Gastrocnemius medialis (tissue), 4 donors: ENCODE data around the gene LNX2. TPM values are rescaled to one million over a fixed set of nuclear protein-coding genes. Genes with fewer than 3 reads are reported as not detected.
A peak's percentile ranks its signal among the peaks of the same experiment; 100 is the strongest.

Experiments
- ATAC-seq, 2 donors: fragments of 150-250 bp; one replicate each; pipeline ENCODE4 v1.9.1; 2016
- DNase-seq, 2 donors: peaks; one replicate each; pipeline ENCODE4 v3.0.0-alpha.2; 2019
- H3K27ac ChIP-seq, 4 donors: fragments of 200-600 bp; sonication (generic); 1 replicate in 1 of 4; 2 replicates in 3 of 4; pipeline ENCODE4 v1.5.1; 2016 to 2018; ENCODE audit warnings: mild to moderate bottlenecking in 2 of 4, moderate library complexity in 1 of 4
- H3K27me3 ChIP-seq, 3 donors: fragments of 200-600 bp; sonication (generic) in 2 of 3; 1 replicate in 1 of 3; 2 replicates in 2 of 3; pipeline versions ENCODE4 v1.5.1 to v1.6.0; 2016 to 2019; ENCODE audit warnings: mild to moderate bottlenecking in 1 of 3, moderate library complexity in 1 of 3
- H3K36me3 ChIP-seq, 2 donors: fragments of 200-600 bp; sonication (generic) in 1 of 2; one replicate each; pipeline ENCODE4 v1.5.1; 2017 to 2018
- H3K4me1 ChIP-seq, 2 donors: fragments of 200-600 bp; sonication (generic) in 1 of 2; one replicate each; pipeline ENCODE4 v1.5.1; 2016 to 2017; ENCODE audit warnings: mild to moderate bottlenecking in 2 of 2
- H3K4me3 ChIP-seq, 4 donors: fragments of 200-600 bp; sonication (generic) in 3 of 4; 1 replicate in 1 of 4; 2 replicates in 3 of 4; pipeline ENCODE4 v1.5.1; 2016 to 2019; ENCODE audit warnings: mild to moderate bottlenecking in 2 of 4
- H3K9me3 ChIP-seq, 3 donors: fragments of 200-600 bp; sonication (generic) in 2 of 3; 1 replicate in 1 of 3; 2 replicates in 2 of 3; pipeline ENCODE4 v1.5.1; 2016 to 2019
- POLR2A ChIP-seq, 2 donors: fragments of 450-650 bp; IDR thresholded peaks; one replicate each; pipeline ENCODE4 v1.6.1; 2017; ENCODE audit warnings: antibody characterized with exemption in 2 of 2, mild to moderate bottlenecking in 2 of 2, moderate library complexity in 2 of 2
- in situ Hi-C, 4 donors: fragments of 200-750 bp; cut with MboI; loops; one replicate each; pipeline versions ENCODE4 v1.15.0 to v1.8.0; 2017; ENCODE audit warnings: low sequenced_read_pairs in 4 of 4
- intact Hi-C: fragments of 100-400 bp; cut with DNase I; formaldehyde crosslinking; loops from one replicate; pipeline ENCODE4 v1.15.1; 2023; ENCODE audit warnings: low total_unique reads
- total RNA-seq, 4 donors: library from RNA; depleted of rRNA; stranded (reverse); fragments of >200 nt; gene quantifications; one replicate each; pipeline versions ENCODE4 v1.1.0 to v1.2.3, GENCODE V29; 2016
- TF ChIP-seq, protein P1 (sequence below), 5 experiments: fragments of 450-650 bp in 3 of 5; fragments of 200-600 bp in 2 of 5; sonication (generic) in 2 of 5; IDR thresholded peaks in 4 of 5; conservative IDR thresholded peaks in 1 of 5; 1 replicate in 4 of 5; 2 replicates in 1 of 5; pipeline ENCODE4 v1.5.1; 2016 to 2019; ENCODE audit warnings: antibody characterized with exemption in 5 of 5, mild to moderate bottlenecking in 3 of 5, moderate library complexity in 3 of 5

LNX2 gene
- total RNA-seq, 4 donors from 2014 or later, result 5.0 to 7.1 (median 6.2) TPM

GRCh38 chr13:27534108-27534980 lies 86.0 kb downstream of the LNX2 start:
- H3K27ac ChIP-seq, result no peak overlapping the region
- H3K36me3 ChIP-seq, result no peaks in the 10 kb centered on the region
- peaks cover 3 to 6% of the 10 kb centered on the region in 2 donors for H3K4me1 ChIP-seq
- ATAC-seq, result no peak
- in situ Hi-C loops, result loop anchor here in 3 of 4 donors (10.0 to 25.0 kb wide), 2 partner anchors 290 to 453 kb away; partner anchors contain the start of gene URAD (in 1 of the 3)
- H3K4me3 ChIP-seq, result no peak overlapping the region
- TF ChIP-seq, protein P1, sequence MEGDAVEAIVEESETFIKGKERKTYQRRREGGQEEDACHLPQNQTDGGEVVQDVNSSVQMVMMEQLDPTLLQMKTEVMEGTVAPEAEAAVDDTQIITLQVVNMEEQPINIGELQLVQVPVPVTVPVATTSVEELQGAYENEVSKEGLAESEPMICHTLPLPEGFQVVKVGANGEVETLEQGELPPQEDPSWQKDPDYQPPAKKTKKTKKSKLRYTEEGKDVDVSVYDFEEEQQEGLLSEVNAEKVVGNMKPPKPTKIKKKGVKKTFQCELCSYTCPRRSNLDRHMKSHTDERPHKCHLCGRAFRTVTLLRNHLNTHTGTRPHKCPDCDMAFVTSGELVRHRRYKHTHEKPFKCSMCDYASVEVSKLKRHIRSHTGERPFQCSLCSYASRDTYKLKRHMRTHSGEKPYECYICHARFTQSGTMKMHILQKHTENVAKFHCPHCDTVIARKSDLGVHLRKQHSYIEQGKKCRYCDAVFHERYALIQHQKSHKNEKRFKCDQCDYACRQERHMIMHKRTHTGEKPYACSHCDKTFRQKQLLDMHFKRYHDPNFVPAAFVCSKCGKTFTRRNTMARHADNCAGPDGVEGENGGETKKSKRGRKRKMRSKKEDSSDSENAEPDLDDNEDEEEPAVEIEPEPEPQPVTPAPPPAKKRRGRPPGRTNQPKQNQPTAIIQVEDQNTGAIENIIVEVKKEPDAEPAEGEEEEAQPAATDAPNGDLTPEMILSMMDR (IDR thresholded peaks at IDR 0.05 in 4 of 5, conservative IDR thresholded peaks at IDR 0.05 in 1 of 5), result no peak
- TF ChIP-seq POLR2A (IDR thresholded peaks at IDR 0.05), result no peak
- no peaks in the 10 kb centered on the region for H3K9me3 ChIP-seq
- intact Hi-C loops, result loop anchor here (5.0 to 10.0 kb wide), 3 partner anchors 82 to 140 kb away; partner anchors contain the start of gene MTIF3
- DNase-seq, result no peak
- no peaks in the 10 kb centered on the region for H3K27me3 ChIP-seq

- in situ Hi-C loops (loop anchor here in 3 of 4 donors (10.0 to 25.0 kb wide), 2 partner anchors 292 to 454 kb away; partner anchors contain the start of gene URAD (in 1 of the 3)), intact Hi-C loops (loop anchor here (1.0 to 10.0 kb wide), 4 partner anchors 81 to 293 kb away; partner anchors contain the start of gene MTIF3)
- peaks cover 3 to 6% of the 10 kb centered on the region in 2 donors for H3K4me1 ChIP-seq
- ATAC-seq, result peak; percentile 78 to 96
- H3K36me3 ChIP-seq, result no peaks in the 10 kb centered on the region
- DNase-seq, result peak; percentile 53 to 59
- peak overlapping the region in 1 of 4 donors; percentile 32 for H3K4me3 ChIP-seq
- no peaks in the 10 kb centered on the region for H3K27me3 ChIP-seq
- TF ChIP-seq POLR2A (IDR thresholded peaks at IDR 0.05), result no peak
- TF ChIP-seq, protein P1 (IDR thresholded peaks at IDR 0.05 in 4 of 5, conservative IDR thresholded peaks at IDR 0.05 in 1 of 5), result peak; percentile 71 to 92 (median 86)
- no peaks in the 10 kb centered on the region for H3K9me3 ChIP-seq
- no peak overlapping the region for H3K27ac ChIP-seq
Measured at GRCh38 chr13:27533155-27533643, 87.1 kb downstream of the LNX2 start.

DNA sequence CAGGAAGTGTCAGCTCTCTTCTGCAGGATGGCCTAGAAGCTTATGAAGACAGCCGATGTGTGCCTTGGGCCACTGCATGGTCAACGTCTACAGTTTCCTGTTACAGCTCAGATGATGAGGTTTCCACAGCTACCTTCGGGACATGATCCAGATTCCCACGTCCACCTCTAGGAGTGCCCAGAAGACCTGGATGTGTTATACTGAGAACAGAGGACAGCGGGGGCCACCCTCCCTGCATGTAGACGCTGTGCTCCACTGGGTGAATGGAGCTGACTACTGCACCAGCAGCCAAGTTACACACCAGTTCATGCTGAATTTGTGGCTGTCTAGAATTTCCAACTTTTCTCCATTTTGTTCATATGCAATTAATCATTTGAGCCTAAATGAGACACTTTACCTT lies 91.4 kb downstream of the LNX2 start:
- in situ Hi-C loops, result loop anchor here in 2 of 4 donors (10.0 to 25.0 kb wide), 3 partner anchors 154 to 458 kb away; partner anchors contain the start of gene URAD (in 1 of the 2)
- intact Hi-C loops, result no loop called here
- Histone ChIP-seq H3K27ac (no peak overlapping the region), H3K36me3 (no peaks in the 10 kb centered on the region), H3K27me3 (peaks cover 4 to 12% (median 8%) of the 10 kb centered on the region in 3 donors), H3K4me3 (no peak overlapping the region), H3K4me1 (peaks cover 3 to 6% of the 10 kb centered on the region in 2 donors), H3K9me3 (no peaks in the 10 kb centered on the region)
- TF ChIP-seq, protein P1 (IDR thresholded peaks at IDR 0.05 in 4 of 5, conservative IDR thresholded peaks at IDR 0.05 in 1 of 5), result no peak
- no peak for TF ChIP-seq POLR2A (IDR thresholded peaks at IDR 0.05)
- ATAC-seq, result no peak
- no peak for DNase-seq

DNA sequence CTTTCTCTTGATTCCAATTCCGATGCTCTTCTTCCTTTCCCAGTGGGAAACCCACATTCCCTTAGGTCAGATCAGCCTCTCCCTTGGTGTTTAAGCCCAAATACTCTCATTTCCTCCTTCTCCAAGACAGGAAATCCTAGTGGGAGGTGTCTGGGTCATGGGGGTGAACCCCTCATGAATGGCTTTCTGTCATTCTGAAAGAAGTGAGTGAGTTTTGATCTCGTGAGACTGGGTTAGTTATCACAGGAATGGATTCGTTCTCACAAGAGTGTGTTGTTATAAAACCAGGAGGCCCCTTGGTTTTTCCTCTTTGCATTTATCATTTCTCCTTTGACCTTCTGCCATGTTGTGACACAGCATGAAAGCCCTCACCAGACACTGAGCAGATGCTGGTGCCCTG lies 93.8 kb downstream of the LNX2 start:
- H3K27me3 ChIP-seq, result peaks cover 4 to 12% (median 8%) of the 10 kb centered on the region in 3 donors
- in situ Hi-C loops, result loop anchor here in 2 of 4 donors (10.0 to 25.0 kb wide), 3 partner anchors 152 to 461 kb away; partner anchors contain the start of gene URAD (in 1 of the 2)
- H3K27ac ChIP-seq, result no peak overlapping the region
- no peak for ATAC-seq
- H3K36me3 ChIP-seq, result no peaks in the 10 kb centered on the region
- no peak overlapping the region for H3K4me3 ChIP-seq
- no peak for DNase-seq
- TF ChIP-seq, protein P1 (IDR thresholded peaks at IDR 0.05 in 4 of 5, conservative IDR thresholded peaks at IDR 0.05 in 1 of 5), result no peak
- TF ChIP-seq POLR2A (IDR thresholded peaks at IDR 0.05), result no peak
- H3K4me1 ChIP-seq, result no peaks in the 10 kb centered on the region
- no peaks in the 10 kb centered on the region for H3K9me3 ChIP-seq
- intact Hi-C loops, result no loop called here
